ENCODE measurements around the gene CADM2.

GRCh38 chr3:85090495-85090894 lies 131.7 kb downstream of the CADM2 start:
- TF ChIP-seq CTCF (IDR thresholded peaks at IDR 0.05 in 2 of 3, conservative IDR thresholded peaks at IDR 0.05 in 1 of 3; ENCODE audit: borderline replicate concordance in 1 of 3, insufficient read depth in 1 of 3, low read depth in 2 of 3, low read length in 2 of 3) (no peak), ZFX (IDR thresholded peaks at IDR 0.05) (no peak), EZH2phosphoT487 (IDR thresholded peaks at IDR 0.05; ENCODE audit: borderline replicate concordance) (no peak), POLR2A (IDR thresholded peaks at IDR 0.05; ENCODE audit: borderline replicate concordance, extremely low read depth, insufficient read depth, insufficient read length) (no peak), EZH2 (IDR thresholded peaks at IDR 0.05) (no peak), CEBPB (IDR thresholded peaks at IDR 0.05; ENCODE audit: low read depth) (no peak), FOSL1 (IDR thresholded peaks at IDR 0.05; ENCODE audit: low read depth) (no peak), RAD21 (IDR thresholded peaks at IDR 0.05; ENCODE audit: low read depth) (no peak), ELF1 (IDR thresholded peaks at IDR 0.05; ENCODE audit: borderline replicate concordance, low read depth) (no peak)
